ENCODE data around the gene NKAIN1. TPM values are rescaled to one million over a fixed set of nuclear protein-coding genes. Genes with fewer than 3 reads are reported as not detected.

The NKAIN1 gene
- polyA plus RNA-seq, 1 donor (not counting 4 experiments of a cell fraction or from before 2014, with no cell fraction given): not detected

GRCh38 chr1:31244326-31244725 lies 4.6 kb upstream of the NKAIN1 start:
- Histone ChIP-seq H3K4me2 (ENCODE audit: control insufficient read depth, extremely low read depth, insufficient read depth, low read depth, low read length) (no peak overlapping the region), H3K9ac (ENCODE audit: control insufficient read depth, extremely low read depth, insufficient read depth, low read length) (no peak overlapping the region), H3K27me3 (ENCODE audit: control insufficient read depth, extremely low read depth, insufficient read depth, low read length) (peaks cover 17% of the 10 kb centered on the region), H3K4me1 (ENCODE audit: control insufficient read depth, extremely low read depth, insufficient read depth, low read length) (no peaks in the 10 kb centered on the region), H3K36me3 (ENCODE audit: control insufficient read depth in 2 of 2, extremely low read depth in 1 of 2, insufficient read depth in 2 of 2, low read length in 2 of 2) (no peaks in the 10 kb centered on the region), H3K79me2 (ENCODE audit: control insufficient read depth, insufficient read depth, low read length) (no peaks in the 10 kb centered on the region), H4K20me1 (ENCODE audit: control insufficient read depth, extremely low read depth, insufficient read depth, low read length) (peaks cover 3% of the 10 kb centered on the region), H3K9me3 (ENCODE audit: control insufficient read depth, low read depth, low read length) (no peaks in the 10 kb centered on the region), H3K27ac (ENCODE audit: control insufficient read depth, insufficient read depth, low read length) (no peak overlapping the region), H2AFZ (ENCODE audit: control insufficient read depth, low read length) (no peak overlapping the region), H3K9me1 (ENCODE audit: control insufficient read depth, extremely low read depth, insufficient read depth, low read length) (no peaks in the 10 kb centered on the region), H3K4me3 (ENCODE audit: control insufficient read depth in 2 of 3, extremely low read depth in 1 of 3, insufficient read depth in 2 of 3, low read depth in 1 of 3, low read length in 3 of 3) (no peak overlapping the region)
- no peak for FAIRE-seq
- no peak for TF ChIP-seq EZH2 (IDR thresholded peaks at IDR 0.05; ENCODE audit: low read length)
- TF ChIP-seq CTCF (optimal IDR thresholded peaks at IDR 0.05 in 1 of 3, IDR thresholded peaks at IDR 0.05 in 1 of 3, conservative IDR thresholded peaks at IDR 0.05 in 1 of 3; ENCODE audit: extremely low read depth in 1 of 3, insufficient read depth in 2 of 3, low read length in 3 of 3): no peak
- dilution Hi-C loops (cut with MboI; ENCODE audit: extremely low pct_ligation_motif_present, low sequenced_read_pairs): no loop called here
- no peak for DNase-seq (ENCODE audit: low read depth, low spot score)

- Histone ChIP-seq H3K27me3 (ENCODE audit: control insufficient read depth, extremely low read depth, insufficient read depth, low read length) (peaks cover 23% of the 10 kb centered on the region), H3K27ac (ENCODE audit: control insufficient read depth, insufficient read depth, low read length) (no peak overlapping the region), H3K4me3 (ENCODE audit: control insufficient read depth in 2 of 3, extremely low read depth in 1 of 3, insufficient read depth in 2 of 3, low read depth in 1 of 3, low read length in 3 of 3) (no peak overlapping the region), H3K9me1 (ENCODE audit: control insufficient read depth, extremely low read depth, insufficient read depth, low read length) (no peaks in the 10 kb centered on the region), H3K4me1 (ENCODE audit: control insufficient read depth, extremely low read depth, insufficient read depth, low read length) (no peaks in the 10 kb centered on the region), H3K9me3 (ENCODE audit: control insufficient read depth, low read depth, low read length) (no peaks in the 10 kb centered on the region), H3K4me2 (ENCODE audit: control insufficient read depth, extremely low read depth, insufficient read depth, low read depth, low read length) (no peak overlapping the region), H3K9ac (ENCODE audit: control insufficient read depth, extremely low read depth, insufficient read depth, low read length) (no peak overlapping the region), H4K20me1 (ENCODE audit: control insufficient read depth, extremely low read depth, insufficient read depth, low read length) (peaks cover 3% of the 10 kb centered on the region), H2AFZ (ENCODE audit: control insufficient read depth, low read length) (no peak overlapping the region), H3K36me3 (ENCODE audit: control insufficient read depth in 2 of 2, extremely low read depth in 1 of 2, insufficient read depth in 2 of 2, low read length in 2 of 2) (no peaks in the 10 kb centered on the region), H3K79me2 (ENCODE audit: control insufficient read depth, insufficient read depth, low read length) (no peaks in the 10 kb centered on the region)
- TF ChIP-seq EZH2 (IDR thresholded peaks at IDR 0.05; ENCODE audit: low read length) (no peak), CTCF (optimal IDR thresholded peaks at IDR 0.05 in 1 of 3, IDR thresholded peaks at IDR 0.05 in 1 of 3, conservative IDR thresholded peaks at IDR 0.05 in 1 of 3; ENCODE audit: extremely low read depth in 1 of 3, insufficient read depth in 2 of 3, low read length in 3 of 3) (no peak)
- DNase-seq (ENCODE audit: low read depth, low spot score): no peak
- no peak for FAIRE-seq
- dilution Hi-C loops (cut with MboI; ENCODE audit: extremely low pct_ligation_motif_present, low sequenced_read_pairs): no loop called here
Measured at GRCh38 chr1:31243501-31244286, 4.0 kb upstream of the NKAIN1 start.
